GM12801 (cell line): ENCODE results near the gene SCTR.

Experiments
- TF ChIP-seq, protein P1 (sequence below): IDR thresholded peaks from one replicate; pipeline ENCODE4 v1.5.1; 2011; ENCODE audit warnings: control low read depth; ENCODE audit not compliant: insufficient read length; ENCODE audit errors: extremely low read depth

The SCTR gene

DNA sequence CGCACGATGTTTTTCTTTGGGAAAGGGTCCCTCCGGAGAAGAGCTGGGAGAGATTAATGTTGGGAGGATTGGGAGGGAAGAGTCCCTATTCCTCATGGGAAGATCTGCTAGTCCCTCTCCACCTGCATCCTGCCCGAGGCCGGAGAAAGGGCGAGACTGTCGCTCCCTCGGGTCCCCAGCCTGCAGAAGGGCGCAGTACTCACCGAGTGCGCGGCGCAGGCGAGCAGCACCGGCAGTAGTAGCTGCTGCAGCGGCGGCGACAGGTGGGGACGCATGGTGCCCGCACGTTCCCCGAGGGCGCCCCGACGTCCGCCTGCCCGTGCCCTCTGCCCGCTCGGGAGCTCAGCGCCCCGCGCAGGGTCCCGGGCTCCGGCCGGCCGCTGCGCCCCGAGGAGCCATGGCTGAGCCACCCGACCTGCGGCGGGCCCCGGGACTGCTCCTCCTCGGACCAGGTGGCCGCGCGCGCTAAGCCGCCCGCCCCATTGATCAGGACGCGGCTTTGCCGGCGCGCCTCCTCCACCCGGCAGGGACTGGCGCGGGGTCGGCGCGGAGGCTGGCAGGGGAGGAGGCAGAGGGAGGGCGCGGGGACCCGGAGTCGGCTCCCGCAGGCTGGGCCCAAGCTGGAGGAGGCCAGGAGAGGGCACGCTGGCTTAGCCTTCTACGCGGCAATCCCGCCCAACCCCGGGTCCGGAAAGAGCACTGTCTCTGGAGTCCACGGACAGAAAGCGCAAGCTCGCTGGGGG lies at the start of gene SCTR:
TSS of gene SCTR (minus strand) at position 532 of the 743 bp plus-strand sequence. CDS start at position 275, 257 bp downstream.
- TF ChIP-seq, protein P1, sequence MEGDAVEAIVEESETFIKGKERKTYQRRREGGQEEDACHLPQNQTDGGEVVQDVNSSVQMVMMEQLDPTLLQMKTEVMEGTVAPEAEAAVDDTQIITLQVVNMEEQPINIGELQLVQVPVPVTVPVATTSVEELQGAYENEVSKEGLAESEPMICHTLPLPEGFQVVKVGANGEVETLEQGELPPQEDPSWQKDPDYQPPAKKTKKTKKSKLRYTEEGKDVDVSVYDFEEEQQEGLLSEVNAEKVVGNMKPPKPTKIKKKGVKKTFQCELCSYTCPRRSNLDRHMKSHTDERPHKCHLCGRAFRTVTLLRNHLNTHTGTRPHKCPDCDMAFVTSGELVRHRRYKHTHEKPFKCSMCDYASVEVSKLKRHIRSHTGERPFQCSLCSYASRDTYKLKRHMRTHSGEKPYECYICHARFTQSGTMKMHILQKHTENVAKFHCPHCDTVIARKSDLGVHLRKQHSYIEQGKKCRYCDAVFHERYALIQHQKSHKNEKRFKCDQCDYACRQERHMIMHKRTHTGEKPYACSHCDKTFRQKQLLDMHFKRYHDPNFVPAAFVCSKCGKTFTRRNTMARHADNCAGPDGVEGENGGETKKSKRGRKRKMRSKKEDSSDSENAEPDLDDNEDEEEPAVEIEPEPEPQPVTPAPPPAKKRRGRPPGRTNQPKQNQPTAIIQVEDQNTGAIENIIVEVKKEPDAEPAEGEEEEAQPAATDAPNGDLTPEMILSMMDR = no peak

DNA sequence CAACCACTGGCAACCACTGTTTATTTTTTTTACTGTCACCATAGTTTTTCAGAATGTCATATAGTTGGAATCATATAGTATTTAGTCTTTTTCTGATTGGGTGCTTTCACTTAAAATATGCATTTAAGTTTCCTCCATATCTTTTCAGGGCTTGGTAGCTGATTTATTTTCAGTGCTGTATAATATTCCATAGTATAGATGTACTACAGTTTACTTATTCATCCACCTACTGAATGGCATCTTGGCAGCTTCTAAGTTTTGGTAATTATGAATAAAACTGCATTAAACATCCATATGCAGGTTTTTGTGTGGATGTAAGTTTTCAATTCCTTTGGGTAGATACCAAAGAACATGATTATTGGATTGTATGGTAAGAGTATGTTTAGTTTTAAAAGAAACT lies 43.0 kb upstream of the SCTR start:
- TF ChIP-seq, protein P1 = no peak

DNA sequence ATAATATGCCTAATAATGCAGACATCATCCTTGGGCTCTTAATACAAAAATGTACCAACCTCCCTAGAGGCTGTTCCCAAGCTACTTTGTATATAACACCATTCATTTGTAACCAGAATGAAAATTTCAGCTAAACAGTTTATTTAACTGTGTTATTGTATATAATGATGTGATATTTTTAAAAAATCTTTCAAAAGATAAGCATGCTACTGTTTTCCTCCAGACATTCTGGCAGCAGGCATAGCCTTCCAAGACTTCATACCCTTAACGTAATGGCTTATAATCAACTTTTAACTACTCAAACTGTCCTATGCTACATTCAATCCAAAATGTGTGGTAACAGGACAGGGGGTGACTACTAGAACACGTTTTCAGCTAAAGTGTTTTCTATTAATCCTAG lies 41.2 kb upstream of the SCTR start:
- TF ChIP-seq, protein P1 = no peak

DNA sequence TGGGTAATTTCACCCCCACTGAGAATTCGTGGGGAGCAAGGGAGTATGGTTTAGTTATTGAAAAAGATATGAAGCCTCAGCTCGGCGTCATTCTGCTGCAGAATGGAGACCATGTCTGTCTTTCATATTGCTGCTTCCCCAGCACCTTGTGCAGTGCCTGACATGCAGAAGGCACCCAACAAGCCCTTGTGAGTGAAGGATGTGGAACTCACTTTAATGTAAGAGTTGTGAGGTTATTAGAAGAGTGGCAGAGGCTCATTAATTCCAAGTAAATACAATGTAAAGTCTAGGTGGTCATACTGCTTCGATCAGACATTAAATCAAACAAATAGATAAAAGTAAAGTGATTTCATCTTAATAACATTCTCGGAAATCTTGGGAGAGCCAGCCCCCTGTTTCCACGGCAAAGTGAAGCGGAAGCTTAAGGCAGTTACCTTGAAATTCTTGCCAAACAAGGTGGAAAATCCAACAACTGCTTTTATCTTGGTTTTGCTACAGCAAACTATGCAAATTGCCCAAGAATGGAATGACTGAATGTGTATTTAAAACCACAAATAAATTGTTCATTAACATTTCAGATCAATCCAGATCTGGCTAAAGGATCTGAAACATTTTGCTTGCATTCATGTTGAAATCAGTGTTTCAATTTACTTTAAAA lies 29.5 kb upstream of the SCTR start:
- TF ChIP-seq, protein P1 = no peak

DNA sequence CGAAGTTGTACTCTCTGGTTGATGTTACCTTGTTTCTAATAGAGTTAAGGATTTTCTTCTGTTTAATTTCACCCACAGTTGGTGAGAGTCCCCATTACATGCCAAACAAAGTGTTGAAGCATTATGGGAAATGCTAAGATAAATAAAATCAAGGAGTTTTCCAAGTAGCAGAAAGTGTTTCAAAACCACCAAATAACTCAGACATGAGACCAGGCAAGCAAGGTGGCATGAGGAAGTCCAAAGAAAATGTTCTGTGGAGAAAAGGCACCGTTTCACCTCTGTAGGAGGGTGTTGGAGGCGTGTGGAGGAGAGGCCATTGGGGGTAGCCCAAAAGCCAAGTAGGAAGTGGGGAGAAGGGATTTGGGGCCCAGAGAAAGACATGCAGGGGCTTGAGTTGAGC lies 28.6 kb upstream of the SCTR start:
- TF ChIP-seq, protein P1 = no peak

DNA sequence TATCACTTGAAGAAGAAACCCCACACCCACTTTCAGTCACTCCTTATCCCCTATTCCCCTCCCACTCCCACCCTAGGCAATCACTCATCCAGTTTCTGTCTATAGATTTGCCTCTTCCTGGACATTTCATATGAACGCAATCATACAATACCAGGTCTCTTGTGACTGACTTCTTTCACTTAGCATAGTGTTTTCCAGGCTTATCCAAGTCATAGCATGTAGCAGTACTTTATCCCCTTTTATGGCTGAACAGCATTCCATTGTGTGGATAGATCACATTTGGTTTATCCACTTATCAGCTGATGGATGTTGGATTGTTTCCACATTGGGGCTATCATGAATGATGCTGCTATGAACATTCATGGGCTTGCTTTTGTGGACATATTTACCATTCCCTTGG lies 26.6 kb upstream of the SCTR start:
- TF ChIP-seq, protein P1 = no peak

DNA sequence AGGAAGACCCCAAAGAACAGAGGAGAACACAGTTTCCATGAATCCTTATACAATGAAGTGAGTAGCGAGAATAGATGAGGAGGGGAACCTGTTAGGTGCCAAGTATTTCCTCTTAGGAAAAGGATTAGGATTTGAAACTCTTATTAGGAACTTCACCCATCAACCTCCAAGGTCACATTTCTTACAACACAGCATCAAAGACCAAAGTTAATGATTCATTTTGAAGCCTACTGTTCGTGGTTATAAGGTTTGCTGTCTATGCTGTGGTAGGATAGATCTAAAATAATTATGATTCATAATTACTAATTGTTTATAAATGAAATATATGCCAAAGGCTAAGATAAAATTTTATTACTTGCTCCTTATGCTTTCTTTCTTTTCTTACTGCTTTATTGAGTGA lies 26.1 kb upstream of the SCTR start:
- TF ChIP-seq, protein P1 = no peak
